Right renal pelvis (tissue), 4 donors: ENCODE data around the gene BCO2. TPM values are rescaled to one million over a fixed set of nuclear protein-coding genes. Genes with fewer than 3 reads are reported as not detected.

Source experiments
- DNase-seq, 4 donors: peaks; one replicate each; pipeline ENCODE4 v3.0.0-alpha.2; 2013; ENCODE audit warnings: low read depth in 4 of 4, low spot score in 3 of 4, missing footprints in 1 of 4
- polyA plus RNA-seq, 4 donors: library from polyadenylated mRNA; unstranded; fragments of 120-200 nt; gene quantifications; one replicate each; pipeline ENCODE4 v1.2.1, GENCODE V29; 2013; ENCODE audit not compliant: insufficient read length in 4 of 4

BCO2 gene
- polyA plus RNA-seq, 4 donors, result 3.1 to 4.3 (median 3.8) TPM

DNA sequence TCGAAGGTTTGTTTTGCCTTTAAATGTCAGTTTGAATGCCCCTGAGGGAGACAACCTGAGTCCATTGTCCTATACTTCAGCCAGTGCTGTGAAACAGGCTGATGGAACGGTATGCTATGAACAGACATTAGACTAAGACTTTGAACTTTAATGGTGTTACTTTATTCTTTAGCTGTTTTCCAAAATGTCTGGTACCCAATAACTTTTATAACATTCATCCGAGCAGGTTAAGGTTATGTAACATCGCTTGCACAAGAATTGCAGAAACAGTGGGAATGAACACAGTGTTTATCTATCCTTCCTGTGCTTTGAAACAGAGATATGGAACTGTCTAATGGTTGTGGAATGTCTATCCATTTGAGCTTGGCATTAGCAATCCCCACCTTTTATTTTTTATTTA, 38.4 kb downstream of the BCO2 start:
- no peak for DNase-seq

DNA sequence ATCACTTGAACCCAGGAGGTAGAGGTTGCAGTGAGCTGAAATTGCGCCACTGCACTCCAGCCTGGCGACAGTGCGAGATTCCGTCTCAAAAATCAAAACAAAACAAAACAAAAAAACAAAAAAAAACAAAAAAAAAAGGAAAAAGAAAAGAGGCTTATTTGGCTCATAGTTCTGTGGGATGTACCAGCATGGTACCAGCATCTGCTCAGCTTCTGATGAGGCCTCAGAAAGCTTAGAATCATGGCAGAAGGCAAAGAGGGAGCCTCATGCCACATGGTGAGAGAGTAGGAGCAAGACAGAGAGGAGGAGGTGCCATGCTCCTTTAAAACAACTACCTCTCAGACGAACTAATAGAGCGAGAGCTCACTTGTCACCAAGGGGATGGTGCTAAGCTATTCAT, 40.3 kb downstream of the BCO2 start:
- DNase-seq, result no peak

DNA sequence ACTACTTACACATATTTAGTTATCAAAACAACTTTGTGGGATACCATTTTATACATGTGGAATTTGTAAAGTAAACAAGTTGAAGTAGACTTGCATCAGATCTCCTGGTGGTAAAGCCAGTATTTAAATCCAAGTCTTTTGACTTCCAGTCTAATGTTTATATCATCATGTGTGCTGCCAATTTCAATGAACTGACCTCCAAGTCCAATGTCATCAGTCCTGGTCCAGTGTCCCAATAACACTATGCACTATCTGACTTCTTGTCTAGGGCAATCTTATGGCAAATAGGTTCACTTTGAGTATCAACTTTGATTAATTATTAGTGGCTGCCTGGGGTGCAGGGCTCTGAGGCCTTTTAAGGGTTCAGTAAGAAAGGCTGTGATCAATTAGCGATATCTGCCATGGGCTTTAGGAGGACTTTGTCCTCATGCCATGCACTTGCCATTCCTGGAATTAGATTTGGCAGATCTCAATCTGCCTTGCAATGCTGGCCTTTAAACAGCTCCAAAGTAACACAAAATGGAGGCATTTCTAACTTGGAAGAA, 41.3 kb downstream of the BCO2 start:
- DNase-seq, result no peak

DNA sequence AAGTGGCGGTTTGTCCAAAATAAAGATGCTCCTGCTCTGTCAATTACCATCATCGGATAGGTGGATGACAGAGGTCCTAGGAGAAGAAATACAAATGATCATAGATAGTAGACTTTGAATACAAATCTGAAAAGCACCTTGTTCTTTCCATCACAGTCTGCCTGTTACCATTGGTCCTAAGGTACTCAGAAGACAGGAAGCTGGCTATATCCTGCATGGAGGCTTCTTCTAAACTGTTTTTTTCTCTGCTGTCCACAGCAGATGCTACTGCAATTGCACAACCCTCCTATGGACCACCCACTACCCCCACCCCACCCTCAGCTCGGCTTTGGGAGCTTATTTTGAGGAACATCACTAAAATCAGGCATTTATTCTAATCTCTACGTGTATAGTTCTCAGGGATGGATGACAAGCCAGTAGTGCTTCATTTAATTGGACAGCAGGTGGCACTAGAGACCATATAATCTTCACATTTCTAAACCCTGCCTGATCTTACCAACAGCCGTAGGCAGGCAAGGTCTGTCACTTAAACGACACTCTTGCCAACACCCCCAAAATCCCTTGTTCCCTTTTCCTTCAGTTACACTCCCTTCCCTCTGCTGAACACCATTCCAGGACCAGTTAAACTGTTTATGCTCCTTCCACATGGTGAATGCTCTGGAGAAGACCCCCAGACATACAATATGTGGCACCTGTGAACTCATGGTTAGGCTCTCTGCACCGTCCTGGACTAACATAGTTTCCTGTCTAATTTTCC, 44.3 kb downstream of the BCO2 start:
- DNase-seq, result peak; percentile 45 to 70 (median 70)

DNA sequence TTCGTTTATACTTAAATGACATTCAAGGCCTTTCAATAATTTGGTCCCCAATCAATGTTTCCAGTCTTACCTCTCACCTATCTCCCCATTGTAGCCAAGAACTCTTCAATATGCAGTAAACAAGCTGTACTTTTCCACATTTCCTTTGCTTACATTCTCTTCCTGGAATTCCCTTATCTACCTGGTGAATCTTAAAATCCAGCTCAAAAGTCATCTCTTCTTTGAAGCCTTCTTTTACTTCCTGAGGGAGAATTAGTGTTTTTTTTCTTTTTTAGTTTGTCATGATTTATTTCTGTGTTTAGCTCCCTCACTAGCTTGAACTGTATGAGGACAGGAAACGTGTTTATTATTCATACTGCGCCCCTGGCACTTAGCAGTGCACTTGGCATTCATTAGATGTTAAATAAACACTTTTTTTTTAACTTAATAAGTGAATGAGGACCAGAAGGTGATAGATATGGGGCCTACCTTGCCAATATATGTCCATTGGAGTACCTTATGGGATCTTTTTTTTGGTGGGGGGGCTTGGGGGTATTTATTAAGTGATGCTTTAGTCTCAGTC, 46.0 kb downstream of the BCO2 start:
- DNase-seq, result no peak

DNA sequence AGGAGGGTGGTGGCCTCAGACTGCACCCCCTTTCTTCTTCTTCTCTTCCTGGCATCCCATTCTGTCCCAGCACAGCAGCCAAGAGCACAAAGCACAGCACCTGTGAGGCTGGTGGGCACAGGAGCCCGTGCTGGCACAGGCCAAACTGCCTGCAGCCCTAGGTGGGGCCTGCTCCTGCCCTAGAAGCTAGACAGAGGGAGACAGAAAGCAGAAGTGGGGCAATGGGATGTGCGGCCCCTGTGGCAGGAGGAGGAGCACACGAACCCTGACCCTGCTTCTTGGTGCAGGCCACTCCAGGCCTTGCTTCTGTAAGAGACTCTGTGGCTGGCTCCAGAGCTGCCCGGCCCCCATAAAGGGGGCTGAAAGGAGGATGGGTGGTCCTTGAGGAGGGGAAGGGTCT, 47.0 kb downstream of the BCO2 start:
- no peak for DNase-seq

DNA sequence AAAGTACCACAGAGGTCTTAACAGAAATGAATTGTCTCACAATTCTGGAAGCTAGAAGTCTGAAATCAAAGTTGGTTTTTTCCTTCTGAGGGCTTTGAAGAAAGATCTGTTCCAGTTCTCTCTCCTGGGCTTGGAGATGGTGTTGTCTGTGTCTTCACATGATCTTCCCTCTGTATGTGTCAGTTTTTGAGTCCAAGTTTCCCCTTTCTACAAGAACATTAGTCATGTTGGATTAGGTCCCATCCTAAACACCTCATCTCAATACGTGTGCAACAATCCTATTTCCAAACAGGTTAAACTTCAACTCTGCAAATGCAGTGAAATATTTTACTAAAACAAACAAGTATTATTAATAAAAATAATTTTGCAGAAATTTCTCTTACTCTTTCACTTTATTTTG, 47.8 kb downstream of the BCO2 start:
- no peak for DNase-seq

DNA sequence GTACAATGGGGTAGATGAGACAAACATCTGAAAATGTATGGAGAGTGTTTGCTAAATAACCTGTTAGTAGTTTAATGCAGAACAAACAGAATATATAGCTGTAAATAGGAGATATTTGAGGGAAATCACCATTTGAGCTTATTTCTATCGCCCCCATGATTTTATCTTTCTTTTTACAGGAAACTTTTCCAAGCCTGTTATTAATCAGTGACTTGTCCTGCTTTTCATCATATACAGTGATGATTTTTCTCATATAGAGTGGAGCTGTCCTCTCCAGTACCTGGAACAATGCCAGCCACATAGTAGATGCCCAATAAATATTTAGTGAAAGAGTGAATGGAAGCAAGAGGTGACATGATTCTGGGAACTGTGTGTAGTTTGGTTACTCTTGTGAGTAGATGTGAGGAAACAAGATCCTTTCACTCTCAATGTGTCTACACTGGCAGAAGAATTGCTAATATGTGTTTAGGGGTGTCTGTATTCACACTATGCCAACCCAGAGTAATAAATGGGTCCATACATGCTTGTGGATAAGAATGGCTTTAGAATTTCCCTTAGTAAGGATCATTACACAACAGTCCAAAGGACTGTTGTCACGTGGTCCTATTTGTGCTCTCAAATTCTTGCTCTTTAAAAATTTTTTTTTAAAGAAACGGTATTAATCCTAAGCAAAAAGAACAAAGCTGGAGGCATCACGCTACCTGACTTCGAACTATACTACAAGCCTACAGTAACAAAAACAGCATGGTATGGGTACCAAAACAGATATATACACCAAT, 48.6 kb downstream of the BCO2 start:
- DNase-seq, result no peak

DNA sequence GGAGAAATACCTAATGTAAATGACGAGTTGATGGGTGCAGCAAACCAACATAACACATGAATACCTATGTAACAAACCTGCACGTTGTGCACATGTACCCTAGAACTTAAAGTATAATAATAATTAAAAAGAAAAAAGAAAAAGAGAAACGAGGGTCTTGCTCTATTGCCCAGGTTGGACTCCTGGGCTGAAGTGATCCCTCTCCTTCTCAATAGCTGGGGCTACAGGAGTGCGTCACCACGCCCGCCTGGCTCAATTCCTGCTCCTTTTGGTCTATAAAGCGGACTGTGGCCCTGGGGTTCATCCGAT, 50.4 kb downstream of the BCO2 start:
- DNase-seq, result no peak

DNA sequence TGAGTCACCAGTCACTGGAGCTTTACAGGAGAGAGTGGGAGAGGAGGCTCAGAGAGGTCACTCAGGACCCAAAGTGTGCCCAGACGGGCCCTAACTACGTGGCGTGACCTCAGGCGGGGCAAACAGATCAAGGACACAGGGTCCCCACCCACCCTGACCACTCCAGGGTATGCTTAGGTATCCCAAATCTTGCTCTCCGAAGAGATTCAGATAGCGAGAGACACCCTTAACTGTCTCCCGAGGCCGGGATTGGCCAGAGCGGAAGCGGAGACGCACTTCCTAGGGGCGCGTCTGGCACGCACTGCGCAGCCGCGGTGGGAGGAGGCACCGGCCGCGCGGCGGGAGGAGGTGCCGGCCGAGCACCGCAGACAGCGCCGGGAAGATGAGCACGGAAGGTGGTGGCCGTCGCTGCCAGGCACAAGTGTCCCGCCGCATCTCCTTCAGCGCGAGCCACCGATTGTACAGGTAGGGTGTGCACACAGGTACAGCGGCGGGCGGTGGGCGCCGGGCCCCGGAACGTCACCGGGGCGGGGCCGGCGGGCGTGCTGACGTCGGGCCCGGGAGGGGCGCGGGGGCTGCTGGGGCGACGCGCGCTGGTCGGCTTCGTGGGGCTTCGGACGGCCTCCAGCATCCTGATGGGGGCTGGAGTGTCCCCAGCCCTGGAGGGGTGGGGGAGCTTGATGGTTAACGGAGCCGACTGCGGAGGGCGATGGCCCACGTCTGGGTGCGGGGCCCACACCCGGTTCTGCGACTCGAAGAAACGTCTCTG, 50.9 kb downstream of the BCO2 start, which contains the start of gene PTS:
Gene PTS (plus strand): TSS at position 367 of the 769 bp plus-strand sequence. CDS start 16 bp downstream, at position 383.
- peak; percentile 78 to 84 (median 83) for DNase-seq

DNA sequence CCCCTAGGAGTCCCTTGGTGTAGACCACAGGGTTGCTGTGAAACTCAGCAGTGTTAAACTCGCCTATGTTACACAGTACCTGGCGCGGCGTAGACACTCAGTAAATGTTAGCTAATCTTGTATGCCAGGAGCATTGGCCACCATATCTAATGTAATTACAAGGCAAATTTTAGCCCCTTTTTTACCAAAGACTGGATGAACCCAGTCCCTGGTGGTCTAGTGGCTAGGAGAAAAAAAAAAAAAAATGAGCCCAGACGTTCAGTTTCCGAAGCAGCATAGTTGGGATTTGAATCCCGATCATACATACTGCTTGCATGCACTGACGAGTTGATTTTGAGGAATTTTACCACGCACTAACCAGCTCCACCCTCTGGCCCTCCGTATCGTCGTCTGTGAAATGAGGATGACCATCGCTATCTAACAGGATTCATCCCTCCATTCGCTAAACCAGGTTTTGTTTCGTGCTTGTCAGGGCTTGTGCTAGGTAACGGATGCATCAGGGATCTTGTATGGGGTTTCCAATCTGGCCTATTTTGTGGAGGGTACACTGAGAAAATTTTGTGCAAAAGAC, 51.6 kb downstream of the BCO2 start:
- DNase-seq, result peak in 1 of 4 donors; percentile 44

DNA sequence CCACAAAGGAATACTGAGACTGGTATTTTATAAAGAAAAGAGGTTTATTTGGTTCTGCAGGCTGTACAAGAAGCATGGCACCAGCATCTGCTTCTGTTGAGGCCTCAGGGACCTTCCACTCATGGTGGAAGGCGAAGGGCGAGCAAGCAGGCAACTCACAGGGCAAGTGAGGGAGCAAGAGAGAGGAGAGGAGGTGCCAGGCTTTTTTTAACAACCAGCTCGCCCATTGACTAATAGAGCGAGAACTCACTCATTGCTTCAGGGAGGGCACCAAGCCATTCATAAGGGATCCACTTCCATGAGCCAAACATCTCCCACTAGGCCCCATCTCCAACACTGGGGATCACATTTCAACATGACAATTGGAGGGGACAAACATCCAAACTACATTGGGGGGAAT, 52.2 kb downstream of the BCO2 start:
- DNase-seq, result no peak

DNA sequence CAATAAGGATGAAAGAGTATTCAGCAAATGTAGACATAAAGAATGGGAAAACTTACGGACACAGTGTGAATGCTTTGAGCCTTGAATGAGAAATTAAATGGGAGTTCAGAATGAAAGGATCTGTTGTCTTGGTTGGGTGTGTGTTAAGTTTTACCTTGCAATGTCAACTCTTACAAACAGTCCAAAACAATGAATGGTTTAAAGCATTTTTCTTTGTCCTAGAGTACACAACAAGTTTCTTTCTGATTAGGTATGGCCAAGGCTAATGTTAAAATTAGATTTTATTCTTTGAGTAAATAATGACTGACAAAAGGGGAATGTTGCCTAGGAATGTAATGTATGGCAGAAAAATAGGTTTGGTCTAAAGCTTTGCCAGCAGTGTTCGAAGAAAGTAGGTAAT, 53.4 kb downstream of the BCO2 start:
- DNase-seq, result no peak

DNA sequence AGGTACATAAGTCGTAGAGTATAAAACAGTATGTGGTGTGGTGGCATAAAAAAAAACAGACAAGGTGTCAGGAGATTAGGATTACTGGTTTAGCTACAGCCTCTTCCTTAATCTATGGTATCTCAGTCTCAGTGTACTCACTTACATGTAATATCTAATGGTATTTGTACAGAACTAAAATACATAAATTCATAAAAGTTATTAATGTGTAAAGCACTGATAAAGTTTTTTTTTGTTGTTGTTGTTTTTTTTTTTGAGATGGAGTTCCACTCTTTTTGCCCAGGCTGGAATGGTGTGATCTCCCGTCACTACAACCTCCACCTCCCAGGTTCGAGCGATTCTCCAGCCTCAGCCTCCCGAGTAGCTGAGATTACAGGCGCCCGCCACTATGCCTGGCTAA, 53.8 kb downstream of the BCO2 start:
- no peak for DNase-seq

DNA sequence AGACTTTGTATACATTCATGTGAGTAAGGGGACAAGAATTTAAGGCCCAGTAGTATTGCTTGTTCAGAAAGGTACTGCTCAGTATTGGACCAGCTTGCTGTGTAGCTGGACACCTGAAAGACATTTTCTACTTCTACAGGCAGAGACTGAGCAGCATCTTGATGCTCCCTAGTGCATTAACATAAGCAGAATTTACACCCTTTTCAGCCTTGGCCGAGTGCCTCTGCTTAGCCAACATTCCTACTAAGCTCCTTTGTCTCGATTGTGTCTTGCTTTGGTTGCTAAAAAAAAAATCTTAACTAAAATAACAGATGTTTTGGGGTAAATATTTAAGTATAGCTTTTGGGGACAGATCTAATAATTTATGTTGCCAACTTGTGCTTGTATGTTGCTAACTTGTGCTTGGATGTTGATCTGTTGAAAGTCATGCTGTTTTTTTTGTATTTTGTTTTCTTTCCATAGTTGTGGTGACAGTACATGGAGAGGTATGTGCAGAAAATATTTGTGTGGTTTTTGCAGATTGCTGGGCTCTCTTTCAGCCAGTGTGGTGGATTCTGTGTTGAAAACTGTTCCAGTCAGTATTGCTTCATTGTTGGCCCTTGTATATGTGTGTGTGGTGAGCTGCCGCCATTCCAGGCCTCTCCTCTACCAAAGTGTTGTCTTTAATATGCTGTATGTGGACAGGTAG, 54.6 kb downstream of the BCO2 start:
- no peak for DNase-seq

DNA sequence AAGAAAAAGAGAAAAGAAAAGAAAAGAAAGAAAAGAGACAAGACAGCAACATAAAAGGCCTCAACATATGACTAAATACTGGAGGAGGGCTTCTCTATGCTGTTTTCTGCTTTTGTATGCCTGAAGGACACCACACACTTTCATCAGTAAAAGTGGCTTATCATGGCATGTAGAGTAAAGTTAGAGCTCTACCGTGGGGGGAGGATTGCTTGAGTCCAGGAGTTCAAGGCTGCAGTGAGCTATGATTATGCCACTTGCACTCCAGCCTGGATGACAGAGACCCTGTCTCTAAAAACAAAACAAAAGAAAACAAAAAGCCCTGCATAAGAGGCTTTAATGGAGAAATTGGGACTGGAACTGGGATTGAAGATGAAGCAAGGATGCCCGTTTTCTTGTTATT, 56.6 kb downstream of the BCO2 start:
- DNase-seq, result no peak

DNA sequence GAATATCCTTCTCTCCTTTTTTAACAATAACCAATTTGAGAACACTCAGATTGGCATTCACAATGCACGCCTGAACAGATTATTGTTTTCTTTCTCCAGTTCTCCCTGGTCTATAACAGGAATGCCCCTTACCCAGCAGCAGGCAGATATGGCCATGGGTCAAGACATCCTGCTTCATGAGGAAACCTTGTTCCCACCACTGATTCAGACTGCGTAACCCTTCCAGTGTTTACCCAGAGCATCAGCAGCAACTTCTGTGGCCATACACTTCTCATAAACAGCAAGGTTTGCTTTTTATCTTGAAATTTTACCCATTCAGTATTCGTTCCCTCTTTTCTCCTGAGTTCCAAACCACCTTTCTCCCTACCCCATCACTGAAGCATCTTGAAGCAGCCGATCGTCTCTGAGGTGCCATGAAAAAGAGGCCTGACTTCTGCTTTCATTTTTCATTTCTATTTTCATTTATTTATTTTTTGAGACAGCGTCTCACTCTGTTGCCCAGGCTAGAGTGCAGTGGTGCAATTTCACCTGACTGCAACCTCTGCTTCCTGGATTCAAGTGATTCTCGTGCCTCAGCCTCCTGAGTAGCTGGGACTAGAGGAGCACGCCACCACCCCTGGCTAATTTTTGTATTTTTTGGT, 60.6 kb downstream of the BCO2 start:
- DNase-seq, result no peak

DNA sequence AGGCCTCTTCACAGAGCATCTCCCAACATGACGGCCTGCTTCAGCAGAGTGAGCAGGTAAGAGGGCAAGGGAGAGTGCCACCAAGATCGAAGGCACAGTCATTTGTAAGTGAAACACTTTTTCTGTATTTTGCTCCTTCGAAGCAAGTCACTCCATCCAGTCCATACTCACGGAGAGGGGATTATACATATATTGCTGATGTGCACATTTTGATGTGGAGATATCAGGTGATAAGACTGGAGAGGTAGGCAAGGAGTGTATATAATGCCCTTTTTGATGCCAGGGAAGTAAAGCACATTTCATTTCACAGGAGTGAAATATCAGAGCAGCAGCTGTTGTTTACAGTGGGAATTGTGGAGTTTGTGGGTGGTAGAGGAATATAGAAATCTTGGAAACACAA, 62.1 kb downstream of the BCO2 start:
- no peak for DNase-seq

DNA sequence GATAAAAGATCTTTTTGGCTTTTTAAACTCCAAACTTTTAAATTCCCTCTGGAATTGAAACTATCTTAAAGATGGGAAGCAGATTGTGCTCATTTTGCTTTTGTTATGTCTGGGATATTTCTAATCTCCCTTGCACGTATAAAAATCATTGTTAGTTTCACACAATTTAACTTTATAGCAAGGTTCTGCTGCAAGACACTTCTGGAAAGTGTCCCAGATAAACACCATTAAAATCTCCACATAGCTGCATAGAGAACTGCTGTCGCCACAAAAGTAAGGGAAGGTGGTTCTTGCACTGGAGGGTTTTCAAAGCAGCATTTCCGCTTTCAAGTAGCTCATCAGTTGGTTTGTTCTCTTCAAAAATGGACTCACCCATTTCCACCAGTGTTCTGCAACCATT, 62.7 kb downstream of the BCO2 start:
- DNase-seq, result no peak
